MCF 10A (cell line): ENCODE results near the gene NSL1. TPM values are rescaled to one million over a fixed set of nuclear protein-coding genes. Genes with fewer than 3 reads are reported as not detected.

Experiments
- BruUV-seq: library from RNA; stranded (reverse); fragments of 400-500 nt; replicated peaks from 2 replicates; lab custom pipeline; 2021; lab: Mats Ljungman, UMichigan
- CTCF ChIA-PET: fragments of 300-600 bp; sonication (Branson Sonifier 250); formaldehyde crosslinking; extraction: SDS; loops from one replicate; lab custom pipeline; 2021; ENCODE audit warnings: antibody characterized with exemption, inconsistent platforms; lab: Yijun Ruan, JAX
- POLR2A ChIA-PET: fragments of 300-600, 350-650 bp; sonication (Branson Sonifier 250); formaldehyde crosslinking; extraction: SDS; loops from one replicate; lab custom pipeline; 2020; ENCODE audit warnings: antibody characterized with exemption, inconsistent platforms; lab: Yijun Ruan, JAX
- DNase-seq: peaks from one replicate; pipeline ENCODE4 v3.0.0-alpha.2; 2018; ENCODE audit not compliant: unreplicated experiment
- H3K27ac Mint-ChIP-seq: one replicate; pipeline ENCODE4 v1.8.0; 2022; ENCODE audit warnings: mild to moderate bottlenecking, low read depth, mixed read lengths; ENCODE audit not compliant: unreplicated experiment
- H3K27me3 Mint-ChIP-seq: one replicate; pipeline ENCODE4 v1.8.0; 2022; ENCODE audit warnings: mixed read lengths; ENCODE audit not compliant: insufficient read depth, unreplicated experiment
- H3K36me3 Mint-ChIP-seq: one replicate; pipeline ENCODE4 v1.8.0; 2022; ENCODE audit warnings: mild to moderate bottlenecking, moderate library complexity, mixed read lengths; ENCODE audit not compliant: insufficient read depth, unreplicated experiment
- H3K4me1 Mint-ChIP-seq: one replicate; pipeline ENCODE4 v1.8.0; 2022; ENCODE audit warnings: mixed read lengths; ENCODE audit not compliant: insufficient read depth, unreplicated experiment
- H3K4me3 Mint-ChIP-seq: one replicate; pipeline ENCODE4 v1.8.0; 2022; ENCODE audit warnings: mild to moderate bottlenecking, moderate library complexity, mixed read lengths; ENCODE audit not compliant: unreplicated experiment
- H3K9me3 Mint-ChIP-seq: one replicate; pipeline ENCODE4 v1.8.0; 2022; ENCODE audit warnings: mixed read lengths; ENCODE audit not compliant: unreplicated experiment
- CTCF ChIP-seq: fragments of 200-600 bp; IDR thresholded peaks from one replicate; pipeline ENCODE4 v1.8.0; 2022; ENCODE audit warnings: antibody characterized with exemption, mild to moderate bottlenecking; ENCODE audit not compliant: unreplicated experiment
- intact Hi-C: fragments of 100-400 bp; cut with micrococcal nuclease; formaldehyde crosslinking; loops from 2 replicates; pipeline ENCODE4 v1.14.1; 2022
- total RNA-seq: library from RNA; stranded (reverse); gene quantifications from 2 replicates; pipeline ENCODE4 v1.2.3, GENCODE V29; 2022

The NSL1 gene
- total RNA-seq, 1 experiment from 2014 or later, result 39.7 TPM

- Mint-ChIP-seq H3K9me3 (no peaks in the 10 kb centered on the region), H3K4me3 (no peak overlapping the region), H3K27ac (no peak overlapping the region), H3K27me3 (peaks cover 7% of the 10 kb centered on the region), H3K36me3 (no peaks in the 10 kb centered on the region), H3K4me1 (no peaks in the 10 kb centered on the region)
- CTCF ChIA-PET, result interaction anchor here (0.6 kb wide), 1 partner anchor 41 kb away, joined by 5 read pairs; no protein-coding TSS in a partner anchor
- intact Hi-C loops, result no loop called here
- DNase-seq, result no peak
- no TSS peak for BruUV-seq
- POLR2A ChIA-PET, result interaction anchor here (1.1 to 1.4 kb wide), 2 partner anchors 11 to 29 kb away, joined by 3 to 4 read pairs; no protein-coding TSS in a partner anchor
- TF ChIP-seq CTCF, result no peak
These were observed 108.2 kb downstream of the NSL1 start for GRCh38 chr1:212683357-212683722.

- Mint-ChIP-seq H3K9me3 (no peaks in the 10 kb centered on the region), H3K4me3 (no peak overlapping the region), H3K27me3 (peaks cover 3% of the 10 kb centered on the region), H3K4me1 (no peaks in the 10 kb centered on the region), H3K36me3 (no peaks in the 10 kb centered on the region), H3K27ac (no peak overlapping the region)
- ChIA-PET CTCF (interaction anchor here (0.6 to 0.9 kb wide), 4 partner anchors 15 to 1599 kb away, joined by 3 to 4 read pairs (median 3); no protein-coding TSS in a partner anchor), POLR2A (interaction anchor here (0.7 kb wide), 1 partner anchor 12 kb away, joined by 3 read pairs; no protein-coding TSS in a partner anchor)
- intact Hi-C loops, result no loop called here
- BruUV-seq, result no TSS peak
- DNase-seq, result no peak
- no peak for TF ChIP-seq CTCF
These were observed 110.7 kb downstream of the NSL1 start for GRCh38 chr1:212680680-212681389.

- intact Hi-C loops, result no loop called here
- no peak for DNase-seq
- Mint-ChIP-seq H3K36me3 (no peaks in the 10 kb centered on the region), H3K27ac (no peak overlapping the region), H3K9me3 (no peaks in the 10 kb centered on the region), H3K4me1 (no peaks in the 10 kb centered on the region), H3K27me3 (no peaks in the 10 kb centered on the region), H3K4me3 (no peak overlapping the region)
- POLR2A ChIA-PET, result interaction anchor here (0.7 to 1.1 kb wide), 2 partner anchors 55 to 78 kb away, joined by 3 read pairs; no protein-coding TSS in a partner anchor
- BruUV-seq, result no TSS peak
- CTCF ChIA-PET, result interaction anchor here (0.5 to 3.2 kb wide), 7 partner anchors 10 to 223 kb away, joined by 3 to 15 read pairs (median 5); no protein-coding TSS in a partner anchor
- no peak for TF ChIP-seq CTCF
These were observed 112.8 kb downstream of the NSL1 start for GRCh38 chr1:212678456-212679410.
